Gastrocnemius medialis (tissue), 4 donors: ENCODE data around the gene CACNA1G. TPM values are rescaled to one million over a fixed set of nuclear protein-coding genes. Genes with fewer than 3 reads are reported as not detected.

Experiments used
- ATAC-seq, 2 donors: fragments of 150-250 bp; one replicate each; pipeline ENCODE4 v1.9.1; 2016
- DNase-seq, 2 donors: peaks; one replicate each; pipeline ENCODE4 v3.0.0-alpha.2; 2019
- H3K27ac ChIP-seq, 4 donors: fragments of 200-600 bp; sonication (generic); 1 replicate in 1 of 4; 2 replicates in 3 of 4; pipeline ENCODE4 v1.5.1; 2016 to 2018; ENCODE audit warnings: mild to moderate bottlenecking in 2 of 4, moderate library complexity in 1 of 4
- H3K27me3 ChIP-seq, 3 donors: fragments of 200-600 bp; sonication (generic) in 2 of 3; 1 replicate in 1 of 3; 2 replicates in 2 of 3; pipeline versions ENCODE4 v1.5.1 to v1.6.0; 2016 to 2019; ENCODE audit warnings: mild to moderate bottlenecking in 1 of 3, moderate library complexity in 1 of 3
- H3K36me3 ChIP-seq, 2 donors: fragments of 200-600 bp; sonication (generic) in 1 of 2; one replicate each; pipeline ENCODE4 v1.5.1; 2017 to 2018
- H3K4me1 ChIP-seq, 2 donors: fragments of 200-600 bp; sonication (generic) in 1 of 2; one replicate each; pipeline ENCODE4 v1.5.1; 2016 to 2017; ENCODE audit warnings: mild to moderate bottlenecking in 2 of 2
- H3K4me3 ChIP-seq, 4 donors: fragments of 200-600 bp; sonication (generic) in 3 of 4; 1 replicate in 1 of 4; 2 replicates in 3 of 4; pipeline ENCODE4 v1.5.1; 2016 to 2019; ENCODE audit warnings: mild to moderate bottlenecking in 2 of 4
- H3K9me3 ChIP-seq, 3 donors: fragments of 200-600 bp; sonication (generic) in 2 of 3; 1 replicate in 1 of 3; 2 replicates in 2 of 3; pipeline ENCODE4 v1.5.1; 2016 to 2019
- POLR2A ChIP-seq, 2 donors: fragments of 450-650 bp; IDR thresholded peaks; one replicate each; pipeline ENCODE4 v1.6.1; 2017; ENCODE audit warnings: antibody characterized with exemption in 2 of 2, mild to moderate bottlenecking in 2 of 2, moderate library complexity in 2 of 2
- in situ Hi-C, 4 donors: fragments of 200-750 bp; cut with MboI; loops; one replicate each; pipeline versions ENCODE4 v1.15.0 to v1.8.0; 2017; ENCODE audit warnings: low sequenced_read_pairs in 4 of 4
- intact Hi-C: fragments of 100-400 bp; cut with DNase I; formaldehyde crosslinking; loops from one replicate; pipeline ENCODE4 v1.15.1; 2023; ENCODE audit warnings: low total_unique reads
- total RNA-seq, 4 donors: library from RNA; depleted of rRNA; stranded (reverse); fragments of >200 nt; gene quantifications; one replicate each; pipeline versions ENCODE4 v1.1.0 to v1.2.3, GENCODE V29; 2016
- TF ChIP-seq, protein P1 (sequence below), 5 experiments: fragments of 450-650 bp in 3 of 5; fragments of 200-600 bp in 2 of 5; sonication (generic) in 2 of 5; IDR thresholded peaks in 4 of 5; conservative IDR thresholded peaks in 1 of 5; 1 replicate in 4 of 5; 2 replicates in 1 of 5; pipeline ENCODE4 v1.5.1; 2016 to 2019; ENCODE audit warnings: antibody characterized with exemption in 5 of 5, mild to moderate bottlenecking in 3 of 5, moderate library complexity in 3 of 5

Gene CACNA1G
- total RNA-seq, 4 donors from 2014 or later, result 0.09 to 0.10 TPM; not detected in 2

DNA sequence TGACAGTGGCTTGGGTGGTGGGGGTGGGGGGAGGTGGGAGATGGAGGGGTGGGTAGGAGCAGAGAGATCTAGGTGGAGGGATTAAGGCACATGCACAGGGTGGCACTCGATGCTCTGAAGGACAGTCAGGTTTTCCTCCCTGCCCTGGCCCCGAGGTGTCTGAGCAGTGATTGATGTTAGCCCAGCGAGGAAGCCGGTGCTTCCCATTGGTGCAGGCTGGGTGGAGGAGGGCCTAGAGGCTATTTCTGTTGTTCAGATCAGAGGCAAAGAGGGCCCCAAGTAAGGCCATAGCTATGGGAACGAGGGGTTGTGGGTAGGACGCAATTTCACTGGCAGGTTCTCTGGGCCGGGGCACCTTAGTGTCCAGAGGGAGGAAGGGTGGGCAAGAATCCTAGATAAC lies 23.1 kb downstream of the CACNA1G start:
- Histone ChIP-seq H3K9me3 (no peaks in the 10 kb centered on the region), H3K4me3 (no peak overlapping the region), H3K36me3 (no peaks in the 10 kb centered on the region), H3K27me3 (no peaks in the 10 kb centered on the region), H3K27ac (no peak overlapping the region), H3K4me1 (peaks cover 0 to 12% of the 10 kb centered on the region in 2 donors)
- in situ Hi-C loops (no loop called here), intact Hi-C loops (no loop called here)
- no peak for TF ChIP-seq POLR2A (IDR thresholded peaks at IDR 0.05)
- TF ChIP-seq, protein P1, sequence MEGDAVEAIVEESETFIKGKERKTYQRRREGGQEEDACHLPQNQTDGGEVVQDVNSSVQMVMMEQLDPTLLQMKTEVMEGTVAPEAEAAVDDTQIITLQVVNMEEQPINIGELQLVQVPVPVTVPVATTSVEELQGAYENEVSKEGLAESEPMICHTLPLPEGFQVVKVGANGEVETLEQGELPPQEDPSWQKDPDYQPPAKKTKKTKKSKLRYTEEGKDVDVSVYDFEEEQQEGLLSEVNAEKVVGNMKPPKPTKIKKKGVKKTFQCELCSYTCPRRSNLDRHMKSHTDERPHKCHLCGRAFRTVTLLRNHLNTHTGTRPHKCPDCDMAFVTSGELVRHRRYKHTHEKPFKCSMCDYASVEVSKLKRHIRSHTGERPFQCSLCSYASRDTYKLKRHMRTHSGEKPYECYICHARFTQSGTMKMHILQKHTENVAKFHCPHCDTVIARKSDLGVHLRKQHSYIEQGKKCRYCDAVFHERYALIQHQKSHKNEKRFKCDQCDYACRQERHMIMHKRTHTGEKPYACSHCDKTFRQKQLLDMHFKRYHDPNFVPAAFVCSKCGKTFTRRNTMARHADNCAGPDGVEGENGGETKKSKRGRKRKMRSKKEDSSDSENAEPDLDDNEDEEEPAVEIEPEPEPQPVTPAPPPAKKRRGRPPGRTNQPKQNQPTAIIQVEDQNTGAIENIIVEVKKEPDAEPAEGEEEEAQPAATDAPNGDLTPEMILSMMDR (IDR thresholded peaks at IDR 0.05 in 4 of 5, conservative IDR thresholded peaks at IDR 0.05 in 1 of 5), result no peak
- DNase-seq (no peak), ATAC-seq (no peak)

DNA sequence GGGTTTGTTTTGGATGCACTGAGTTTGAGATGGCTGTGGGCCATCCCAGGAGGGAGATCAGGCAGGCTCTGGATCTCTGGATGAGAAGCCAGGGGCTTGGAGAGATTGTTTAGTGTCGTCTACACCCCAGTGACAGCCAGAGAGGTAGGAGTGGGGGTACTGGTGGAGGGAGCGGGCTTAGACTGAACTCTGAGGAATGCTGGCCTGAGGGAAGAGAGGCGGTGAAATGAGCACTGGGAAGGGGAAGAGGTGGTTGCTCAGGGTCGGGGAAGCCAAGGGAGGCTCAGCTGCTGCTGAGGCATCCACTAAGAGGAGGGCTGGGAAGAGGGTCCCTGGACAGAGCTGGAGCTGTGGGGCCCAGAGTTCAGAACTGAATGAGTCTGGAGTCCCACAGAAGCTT lies 23.6 kb downstream of the CACNA1G start:
- DNase-seq (no peak), ATAC-seq (no peak)
- Histone ChIP-seq H3K4me1 (peaks cover 1 to 12% of the 10 kb centered on the region in 2 donors), H3K9me3 (no peaks in the 10 kb centered on the region), H3K27ac (no peak overlapping the region), H3K4me3 (no peak overlapping the region), H3K27me3 (no peaks in the 10 kb centered on the region), H3K36me3 (no peaks in the 10 kb centered on the region)
- in situ Hi-C loops (no loop called here), intact Hi-C loops (no loop called here)
- TF ChIP-seq POLR2A (IDR thresholded peaks at IDR 0.05), result no peak
- TF ChIP-seq, protein P1 (IDR thresholded peaks at IDR 0.05 in 4 of 5, conservative IDR thresholded peaks at IDR 0.05 in 1 of 5), result no peak

DNA sequence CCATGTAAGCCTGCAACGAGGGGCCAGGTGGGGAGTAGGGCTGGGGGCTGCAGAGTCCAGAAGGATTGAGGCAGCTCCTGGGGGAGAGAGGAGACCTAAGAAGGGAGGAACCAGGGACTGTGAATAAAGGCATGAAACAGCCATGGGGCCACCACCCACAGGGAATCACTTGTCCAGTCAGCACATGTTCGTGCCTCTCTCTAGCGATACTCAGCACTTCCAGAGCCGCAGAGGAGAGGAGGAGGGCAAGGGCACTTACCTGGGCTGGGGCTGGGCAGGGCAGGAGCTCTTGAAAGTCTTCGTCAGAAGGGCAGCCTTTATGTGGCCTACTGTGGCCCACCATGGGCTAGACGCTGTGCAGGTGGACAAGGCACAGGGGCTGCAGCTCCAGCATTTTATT lies 24.2 kb downstream of the CACNA1G start:
- Histone ChIP-seq H3K27ac (no peak overlapping the region), H3K9me3 (no peaks in the 10 kb centered on the region), H3K4me1 (peaks cover 7 to 12% of the 10 kb centered on the region in 2 donors), H3K4me3 (no peak overlapping the region), H3K27me3 (no peaks in the 10 kb centered on the region), H3K36me3 (no peaks in the 10 kb centered on the region)
- DNase-seq, result no peak
- in situ Hi-C loops (no loop called here), intact Hi-C loops (no loop called here)
- ATAC-seq, result no peak
- TF ChIP-seq, protein P1 (IDR thresholded peaks at IDR 0.05 in 4 of 5, conservative IDR thresholded peaks at IDR 0.05 in 1 of 5), result no peak
- TF ChIP-seq POLR2A (IDR thresholded peaks at IDR 0.05), result no peak

DNA sequence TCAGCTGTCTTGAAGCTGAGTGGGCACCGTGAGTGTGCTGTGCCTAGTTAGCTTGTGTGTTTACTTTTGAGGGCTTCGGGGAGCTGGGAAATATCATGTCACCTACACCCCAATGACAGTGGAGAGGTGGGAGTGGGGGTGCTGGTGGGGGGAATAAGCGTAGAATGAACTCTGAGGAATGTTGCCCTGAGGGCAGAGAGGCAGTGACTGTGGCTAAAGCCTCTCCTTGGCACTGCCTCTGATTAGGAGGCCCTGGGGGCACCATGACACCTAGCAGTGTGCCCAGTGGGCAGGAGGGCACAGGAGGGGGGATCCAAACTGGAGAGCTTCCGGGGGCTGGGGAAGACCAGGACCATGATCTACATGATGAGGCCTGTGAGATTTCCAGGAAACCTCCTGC lies 24.8 kb downstream of the CACNA1G start:
- H3K9me3 ChIP-seq, result no peaks in the 10 kb centered on the region
- no peak for DNase-seq
- no peak for TF ChIP-seq POLR2A (IDR thresholded peaks at IDR 0.05)
- TF ChIP-seq, protein P1 (IDR thresholded peaks at IDR 0.05 in 4 of 5, conservative IDR thresholded peaks at IDR 0.05 in 1 of 5), result no peak
- intact Hi-C loops (no loop called here), in situ Hi-C loops (no loop called here)
- no peaks in the 10 kb centered on the region for H3K27me3 ChIP-seq
- H3K36me3 ChIP-seq, result no peaks in the 10 kb centered on the region
- peaks cover 12 to 18% of the 10 kb centered on the region in 2 donors for H3K4me1 ChIP-seq
- no peak for ATAC-seq
- H3K4me3 ChIP-seq, result no peak overlapping the region
- H3K27ac ChIP-seq, result no peak overlapping the region

DNA sequence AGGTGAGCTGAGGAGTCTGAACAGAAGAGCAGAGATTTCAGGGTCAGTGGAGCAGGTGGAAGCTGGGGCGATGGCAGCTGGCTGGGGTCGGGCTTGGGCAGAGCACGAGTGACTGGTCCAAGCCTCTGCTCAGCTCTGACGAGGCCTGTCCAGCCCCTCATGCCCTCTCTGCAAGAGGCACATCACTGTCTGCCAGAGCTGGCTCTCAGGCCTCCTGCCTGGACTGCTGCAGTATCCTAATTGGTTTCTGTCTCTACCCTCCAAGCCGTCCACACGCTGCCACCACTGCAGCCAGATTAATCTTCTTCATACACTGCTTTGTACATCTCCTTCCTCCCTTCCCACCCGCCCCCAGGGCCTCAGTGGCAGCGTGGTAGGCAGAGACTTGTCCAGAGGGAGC lies 25.4 kb downstream of the CACNA1G start:
- no peak for DNase-seq
- peaks cover 14 to 21% of the 10 kb centered on the region in 2 donors for H3K4me1 ChIP-seq
- in situ Hi-C loops, result no loop called here

More for the DNA sequence above, 25.4 kb downstream of the CACNA1G start:
- intact Hi-C loops, result no loop called here
- Histone ChIP-seq H3K9me3 (no peaks in the 10 kb centered on the region), H3K4me3 (no peak overlapping the region), H3K27ac (no peak overlapping the region), H3K36me3 (no peaks in the 10 kb centered on the region), H3K27me3 (no peaks in the 10 kb centered on the region)
- no peak for ATAC-seq
- TF ChIP-seq, protein P1 (IDR thresholded peaks at IDR 0.05 in 4 of 5, conservative IDR thresholded peaks at IDR 0.05 in 1 of 5), result no peak
